OCI-LY1 (cell line): ENCODE data around the gene CLASRP.

Experiments
- H2AFZ ChIP-seq: fragments of 200-600 bp; sonication (generic), shearing (Covaris generic); 2 replicates; pipeline ENCODE4 v1.6.0; 2014; ENCODE audit warnings: antibody characterized with exemption, mild to moderate bottlenecking, low read length
- H3F3A ChIP-seq: fragments of 200-600 bp; sonication (generic), shearing (Covaris generic); 2 replicates; pipeline ENCODE4 v1.6.0; 2014; ENCODE audit warnings: mild to moderate bottlenecking, antibody characterized with exemption, low read length, moderate library complexity; ENCODE audit not compliant: insufficient read depth
- H3K27ac ChIP-seq: fragments of 200-600 bp; sonication (generic); 2 replicates; pipeline ENCODE4 v1.5.1; 2014; ENCODE audit warnings: low read length, mixed run types, mild to moderate bottlenecking, low read depth; ENCODE audit not compliant: poor library complexity, severe bottlenecking
- H3K27me3 ChIP-seq: fragments of 200-600 bp; sonication (generic); 2 replicates; pipeline ENCODE4 v1.6.0; 2014; ENCODE audit warnings: antibody characterized with exemption, mild to moderate bottlenecking, low read length, moderate library complexity; ENCODE audit not compliant: insufficient read depth
- H3K36me3 ChIP-seq: fragments of 200-600 bp; sonication (generic); 2 replicates; pipeline ENCODE4 v1.6.1; 2014; ENCODE audit warnings: mild to moderate bottlenecking, antibody characterized with exemption, low read length, moderate library complexity, mixed read lengths; ENCODE audit not compliant: insufficient read depth
- H3K4me1 ChIP-seq: fragments of 200-600 bp; sonication (generic); 2 replicates; pipeline ENCODE4 v1.5.1; 2014; ENCODE audit warnings: mild to moderate bottlenecking, low read length, moderate library complexity; ENCODE audit not compliant: insufficient read depth, severe bottlenecking
- H3K4me2 ChIP-seq: fragments of 200-600 bp; sonication (generic), shearing (Covaris generic); 2 replicates; pipeline ENCODE4 v1.6.1; 2014; ENCODE audit warnings: low read length
- H3K4me3 ChIP-seq: fragments of 200-600 bp; sonication (generic); 2 replicates; pipeline ENCODE4 v1.5.1; 2014; ENCODE audit warnings: low read length, low read depth, mild to moderate bottlenecking, mixed read lengths; ENCODE audit not compliant: poor library complexity, severe bottlenecking
- H3K79me2 ChIP-seq: fragments of 200-600 bp; shearing (Covaris generic); 2 replicates; pipeline ENCODE4 v1.6.1; 2016; ENCODE audit warnings: mixed run types, low read length, mixed read lengths; ENCODE audit not compliant: insufficient read depth
- H3K9ac ChIP-seq: fragments of 200-600 bp; sonication (generic), shearing (Covaris generic); 2 replicates; pipeline ENCODE4 v1.6.1; 2014; ENCODE audit warnings: mild to moderate bottlenecking, low read length, mixed read lengths
- H3K9me2 ChIP-seq: fragments of 200-600 bp; sonication (generic), shearing (Covaris generic); 2 replicates; pipeline ENCODE4 v1.6.1; 2014; ENCODE audit warnings: low read depth, mild to moderate bottlenecking, low read length, mixed read lengths
- H3K9me3 ChIP-seq: fragments of 200-600 bp; shearing (Covaris generic); 2 replicates; pipeline ENCODE4 v1.6.1; 2014; ENCODE audit warnings: low read length, mixed read lengths
- H4K20me1 ChIP-seq: fragments of 200-600 bp; sonication (generic), shearing (Covaris generic); 2 replicates; pipeline ENCODE4 v1.6.0; 2016; ENCODE audit warnings: mild to moderate bottlenecking, low read length; ENCODE audit not compliant: insufficient read depth
- EZH2 ChIP-seq: fragments of 200-600 bp; sonication (generic), shearing (Covaris generic); IDR thresholded peaks from 2 replicates; pipeline ENCODE4 v1.8.0; 2017; ENCODE audit warnings: borderline replicate concordance, mixed run types, mild to moderate bottlenecking, antibody characterized with exemption, low read length, moderate library complexity, mixed read lengths
- TF ChIP-seq, protein P1 (sequence below): fragments of 200-600 bp; sonication (generic), shearing (Covaris generic); IDR thresholded peaks from 2 replicates; pipeline ENCODE4 v1.5.1; 2017; ENCODE audit warnings: mild to moderate bottlenecking, antibody characterized with exemption, low read length, moderate library complexity, mixed read lengths

The CLASRP gene

DNA sequence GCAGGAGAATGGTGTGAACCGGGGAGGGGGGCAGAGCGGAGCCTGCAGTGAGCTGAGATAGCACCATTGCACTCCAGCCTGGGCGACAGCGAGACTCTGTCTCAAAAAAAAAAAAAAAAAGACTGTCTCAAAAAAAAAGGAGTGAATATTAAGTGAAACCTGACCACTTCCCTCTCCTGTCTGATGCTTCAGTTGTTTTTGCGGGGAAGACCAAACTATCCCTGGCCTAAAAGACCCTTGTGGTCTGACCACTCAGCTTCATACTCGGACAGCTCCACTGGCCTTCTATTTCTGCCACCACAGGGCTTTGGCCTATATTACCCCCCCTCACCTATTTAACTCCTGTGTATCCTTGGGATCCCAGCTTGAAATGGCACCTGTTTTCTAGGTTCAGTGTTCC is 2.3 kb downstream of the CLASRP start:
- H3K4me2 ChIP-seq = peak overlapping the region; percentile 99
- no peaks in the 10 kb centered on the region for H3K9me3 ChIP-seq
- H2AFZ ChIP-seq = no peak overlapping the region
- H3K4me1 ChIP-seq = peaks cover 48% of the 10 kb centered on the region
- TF ChIP-seq, protein P1, sequence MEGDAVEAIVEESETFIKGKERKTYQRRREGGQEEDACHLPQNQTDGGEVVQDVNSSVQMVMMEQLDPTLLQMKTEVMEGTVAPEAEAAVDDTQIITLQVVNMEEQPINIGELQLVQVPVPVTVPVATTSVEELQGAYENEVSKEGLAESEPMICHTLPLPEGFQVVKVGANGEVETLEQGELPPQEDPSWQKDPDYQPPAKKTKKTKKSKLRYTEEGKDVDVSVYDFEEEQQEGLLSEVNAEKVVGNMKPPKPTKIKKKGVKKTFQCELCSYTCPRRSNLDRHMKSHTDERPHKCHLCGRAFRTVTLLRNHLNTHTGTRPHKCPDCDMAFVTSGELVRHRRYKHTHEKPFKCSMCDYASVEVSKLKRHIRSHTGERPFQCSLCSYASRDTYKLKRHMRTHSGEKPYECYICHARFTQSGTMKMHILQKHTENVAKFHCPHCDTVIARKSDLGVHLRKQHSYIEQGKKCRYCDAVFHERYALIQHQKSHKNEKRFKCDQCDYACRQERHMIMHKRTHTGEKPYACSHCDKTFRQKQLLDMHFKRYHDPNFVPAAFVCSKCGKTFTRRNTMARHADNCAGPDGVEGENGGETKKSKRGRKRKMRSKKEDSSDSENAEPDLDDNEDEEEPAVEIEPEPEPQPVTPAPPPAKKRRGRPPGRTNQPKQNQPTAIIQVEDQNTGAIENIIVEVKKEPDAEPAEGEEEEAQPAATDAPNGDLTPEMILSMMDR = no peak
- no peak for TF ChIP-seq EZH2
- no peaks in the 10 kb centered on the region for H4K20me1 ChIP-seq
- no peaks in the 10 kb centered on the region for H3K9me2 ChIP-seq
- peaks cover 5% of the 10 kb centered on the region; the same call in 1 of the 2 replicates for H3F3A ChIP-seq
- peak overlapping the region; percentile 99; the same call in 1 of the 2 replicates for H3K9ac ChIP-seq
- H3K4me3 ChIP-seq = peak overlapping the region; percentile 99
- H3K27me3 ChIP-seq = no peaks in the 10 kb centered on the region
- peaks cover 81% of the 10 kb centered on the region for H3K36me3 ChIP-seq
- peak overlapping the region; percentile 88 for H3K27ac ChIP-seq
- peaks cover 32% of the 10 kb centered on the region for H3K79me2 ChIP-seq

DNA sequence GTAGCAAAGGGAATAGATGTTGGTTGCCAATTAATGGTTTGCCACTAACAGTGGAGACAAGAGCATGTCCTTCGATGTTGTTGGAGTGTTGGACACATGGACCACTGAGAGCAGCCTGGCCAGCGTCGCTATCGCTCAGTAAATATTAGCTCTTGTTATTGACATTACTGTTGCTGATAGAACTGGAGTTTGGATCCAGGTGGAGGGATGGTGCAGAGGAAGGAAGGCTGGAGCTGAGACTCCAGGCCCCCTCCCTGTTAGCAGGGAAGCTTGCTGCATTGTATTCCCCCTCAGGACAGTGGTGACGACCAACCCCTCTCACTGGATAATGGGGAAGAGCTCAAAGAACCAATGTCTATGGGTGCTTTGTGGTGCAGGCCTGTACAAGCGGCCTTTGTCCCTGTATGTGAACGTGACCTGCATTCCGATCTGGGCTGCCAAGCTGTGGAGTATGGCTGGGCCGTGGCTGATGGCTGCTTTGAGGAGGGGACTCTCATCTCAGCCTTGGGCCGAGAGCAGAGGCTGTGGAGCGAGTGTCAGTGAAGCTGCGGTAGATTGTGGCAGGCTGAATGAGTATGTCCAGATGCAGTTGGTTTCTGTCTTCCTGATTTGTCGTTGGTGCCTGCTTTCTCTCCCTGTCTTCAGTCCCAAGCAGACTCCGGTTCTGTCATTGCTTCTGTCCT is 7.0 kb downstream of the CLASRP start:
- H3K9ac ChIP-seq = peak overlapping the region; percentile 61
- TF ChIP-seq, protein P1 = no peak
- TF ChIP-seq EZH2 = no peak
- peaks cover 5% of the 10 kb centered on the region; the same call in 1 of the 2 replicates for H3F3A ChIP-seq
- H3K4me2 ChIP-seq = peak overlapping the region; percentile 76
- peak overlapping the region; percentile 53 for H3K4me3 ChIP-seq
- peak overlapping the region; percentile 96 for H3K27ac ChIP-seq
- H2AFZ ChIP-seq = no peak overlapping the region
- H3K79me2 ChIP-seq = peaks cover 31% of the 10 kb centered on the region
- no peaks in the 10 kb centered on the region for H3K9me3 ChIP-seq
- peaks cover 59% of the 10 kb centered on the region for H3K36me3 ChIP-seq
- no peaks in the 10 kb centered on the region for H3K27me3 ChIP-seq
- peaks cover 79% of the 10 kb centered on the region for H3K4me1 ChIP-seq
- H4K20me1 ChIP-seq = no peaks in the 10 kb centered on the region
- no peaks in the 10 kb centered on the region for H3K9me2 ChIP-seq

DNA sequence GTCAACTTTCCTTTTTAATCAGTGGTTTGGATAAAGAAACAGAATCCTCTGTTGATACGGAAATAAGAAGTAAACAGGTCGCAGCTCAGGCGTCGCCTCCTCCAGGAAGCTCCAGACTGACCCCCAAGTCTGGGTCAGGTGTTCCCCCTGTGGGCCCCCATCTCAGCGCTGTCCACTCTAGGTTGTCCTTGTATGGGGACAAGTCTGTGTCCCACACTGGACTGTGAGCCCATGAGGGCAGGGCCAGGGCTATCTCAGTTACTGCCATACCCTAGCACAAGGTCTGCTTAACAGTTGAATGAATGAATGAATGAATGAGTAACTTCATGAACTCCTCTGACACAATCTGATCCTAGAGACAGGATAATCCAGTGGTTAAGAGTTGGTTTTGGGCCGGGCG is 7.5 kb downstream of the CLASRP start:
- H3K4me2 ChIP-seq = peak overlapping the region; percentile 76
- peaks cover 5% of the 10 kb centered on the region; the same call in 1 of the 2 replicates for H3F3A ChIP-seq
- H3K27ac ChIP-seq = peak overlapping the region; percentile 96
- peaks cover 25% of the 10 kb centered on the region for H3K79me2 ChIP-seq
- H3K9me2 ChIP-seq = no peaks in the 10 kb centered on the region
- peak overlapping the region; percentile 61 for H3K9ac ChIP-seq
- peak overlapping the region; percentile 53 for H3K4me3 ChIP-seq
- TF ChIP-seq EZH2 = no peak
- TF ChIP-seq, protein P1 = no peak
- H3K9me3 ChIP-seq = no peaks in the 10 kb centered on the region
- no peak overlapping the region for H2AFZ ChIP-seq
- H3K27me3 ChIP-seq = no peaks in the 10 kb centered on the region
- peaks cover 79% of the 10 kb centered on the region for H3K4me1 ChIP-seq
- no peaks in the 10 kb centered on the region for H4K20me1 ChIP-seq
- H3K36me3 ChIP-seq = peaks cover 55% of the 10 kb centered on the region
